DND-41 (cell line): ENCODE measurements around the gene PLEK.

Experiments used
- EZH2 ChIP-seq: IDR thresholded peaks from 3 replicates; pipeline ENCODE4 v1.6.1; 2012; ENCODE audit warnings: borderline replicate concordance, low read depth, mild to moderate bottlenecking, moderate library complexity, low read length, inconsistent platforms; ENCODE audit not compliant: severe bottlenecking
- TF ChIP-seq, protein P1 (sequence below): IDR thresholded peaks from 2 replicates; pipeline ENCODE4 v1.5.1; 2012; ENCODE audit warnings: borderline replicate concordance, low read length, moderate library complexity, mild to moderate bottlenecking; ENCODE audit not compliant: poor library complexity, severe bottlenecking; ENCODE audit errors: extremely low read depth

DNA sequence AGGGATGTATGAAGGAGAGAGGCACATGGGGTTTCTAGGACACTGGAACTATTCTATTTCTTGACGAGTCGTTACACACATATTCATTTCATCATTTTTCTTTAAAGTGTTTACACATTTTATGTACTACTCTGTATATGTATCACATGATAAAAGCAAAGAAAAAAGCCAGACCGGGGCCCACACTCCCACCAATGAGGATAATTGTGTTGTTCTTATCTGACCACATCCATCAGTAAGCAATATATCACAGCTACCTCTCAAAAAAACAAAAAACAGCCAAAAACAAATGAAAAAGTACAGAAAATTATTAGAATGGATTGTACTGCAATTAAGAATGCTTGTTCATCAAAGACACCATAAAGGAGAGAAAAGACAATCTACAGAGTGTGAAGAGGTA is 31.2 kb upstream of the PLEK start:
- TF ChIP-seq, protein P1, sequence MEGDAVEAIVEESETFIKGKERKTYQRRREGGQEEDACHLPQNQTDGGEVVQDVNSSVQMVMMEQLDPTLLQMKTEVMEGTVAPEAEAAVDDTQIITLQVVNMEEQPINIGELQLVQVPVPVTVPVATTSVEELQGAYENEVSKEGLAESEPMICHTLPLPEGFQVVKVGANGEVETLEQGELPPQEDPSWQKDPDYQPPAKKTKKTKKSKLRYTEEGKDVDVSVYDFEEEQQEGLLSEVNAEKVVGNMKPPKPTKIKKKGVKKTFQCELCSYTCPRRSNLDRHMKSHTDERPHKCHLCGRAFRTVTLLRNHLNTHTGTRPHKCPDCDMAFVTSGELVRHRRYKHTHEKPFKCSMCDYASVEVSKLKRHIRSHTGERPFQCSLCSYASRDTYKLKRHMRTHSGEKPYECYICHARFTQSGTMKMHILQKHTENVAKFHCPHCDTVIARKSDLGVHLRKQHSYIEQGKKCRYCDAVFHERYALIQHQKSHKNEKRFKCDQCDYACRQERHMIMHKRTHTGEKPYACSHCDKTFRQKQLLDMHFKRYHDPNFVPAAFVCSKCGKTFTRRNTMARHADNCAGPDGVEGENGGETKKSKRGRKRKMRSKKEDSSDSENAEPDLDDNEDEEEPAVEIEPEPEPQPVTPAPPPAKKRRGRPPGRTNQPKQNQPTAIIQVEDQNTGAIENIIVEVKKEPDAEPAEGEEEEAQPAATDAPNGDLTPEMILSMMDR, result no peak
- no peak for TF ChIP-seq EZH2
